ENCODE results near the gene GPX4. TPM values are rescaled to one million over a fixed set of nuclear protein-coding genes. Genes with fewer than 3 reads are reported as not detected.
A peak's percentile ranks its signal among the peaks of the same experiment; 100 is the strongest.

Gene GPX4
- total and polyA plus RNA-seq, 3 donors from 2014 or later = 1,153 to 1,893 (median 1,773) TPM

DNA sequence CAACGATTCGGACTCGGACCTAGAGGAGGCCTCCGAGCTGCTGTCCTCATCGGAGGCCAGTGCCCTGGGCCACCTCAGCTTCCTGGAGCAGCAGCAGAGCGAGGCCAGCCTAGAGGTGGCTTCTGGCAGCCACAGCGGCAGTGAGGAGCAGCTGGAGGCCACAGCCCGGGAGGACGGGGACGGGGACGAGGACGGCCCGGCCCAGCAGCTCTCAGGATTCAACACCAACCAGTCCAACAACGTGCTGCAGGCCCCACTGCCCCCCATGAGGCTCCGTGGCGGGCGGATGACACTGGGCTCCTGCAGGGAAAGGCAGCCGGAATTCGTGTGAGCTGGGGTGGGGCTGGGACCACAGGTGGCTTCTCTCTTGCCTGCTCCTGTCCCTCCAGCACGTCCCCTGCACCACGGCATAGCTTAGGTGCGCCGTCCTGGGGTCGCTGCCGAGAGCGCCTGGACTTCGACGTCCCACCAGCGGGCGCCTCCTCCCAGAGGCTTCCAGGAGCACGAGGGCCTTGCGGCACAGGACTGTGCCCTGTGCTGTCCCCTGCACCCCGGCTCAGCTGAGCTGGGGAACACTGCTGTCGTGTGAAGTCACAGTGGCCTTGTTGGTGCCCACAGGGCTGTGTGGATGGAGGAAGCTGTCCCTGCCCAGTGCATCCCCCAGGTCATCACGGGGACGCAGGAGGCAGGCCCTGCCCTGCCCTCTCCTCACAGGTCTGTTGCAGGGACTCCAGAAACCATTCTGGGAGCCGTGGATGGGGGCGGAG, 17.9 kb upstream of the GPX4 start:
- H3K27ac ChIP-seq = no peak overlapping the region
- no peaks in the 10 kb centered on the region for H3K36me3 ChIP-seq (ENCODE audit: low read depth, missing control alignments)
- H3K9me3 ChIP-seq = no peaks in the 10 kb centered on the region
- H3K4me3 ChIP-seq = no peak overlapping the region
- TF ChIP-seq POLR2A (IDR thresholded peaks at IDR 0.05) = no peak
- TF ChIP-seq CTCF (IDR thresholded peaks at IDR 0.05) = no peak
- no peak for DNase-seq
- WGBS, 2 donors = 73 to 84% methylated on average over 8 to 37 of the region's 38 CpGs
- H3K27me3 ChIP-seq = no peaks in the 10 kb centered on the region
- H3K4me1 ChIP-seq = no peaks in the 10 kb centered on the region
- intact Hi-C loops (cut with DNase I; ENCODE audit: low total_unique reads) = no loop called here

DNA sequence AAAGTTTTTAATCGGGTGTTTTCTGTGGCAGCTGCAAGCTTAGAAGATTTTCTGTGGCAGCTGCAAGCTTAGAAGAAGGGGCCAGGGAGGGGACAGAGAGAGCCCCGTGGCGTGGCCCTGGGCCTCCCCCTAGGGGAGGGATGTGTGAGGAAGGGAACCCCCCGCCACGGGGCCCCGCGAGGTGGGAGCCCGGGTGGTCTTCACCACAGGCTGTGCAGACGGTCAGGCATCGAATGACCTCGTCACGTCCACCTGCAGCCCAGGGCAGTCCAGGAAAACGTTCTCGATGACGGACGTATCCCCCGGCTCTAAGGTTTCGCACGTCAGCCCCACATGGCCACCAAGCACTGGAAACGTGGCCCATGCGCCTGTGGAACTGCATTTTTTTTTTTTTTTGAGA, 17.2 kb upstream of the GPX4 start:
- intact Hi-C loops (cut with DNase I; ENCODE audit: low total_unique reads) = no loop called here
- 73 to 80% methylated on average over 21 of the region's 21 CpGs for WGBS, 2 donors
- no peaks in the 10 kb centered on the region for H3K4me1 ChIP-seq
- no peak for DNase-seq
- H3K9me3 ChIP-seq = no peaks in the 10 kb centered on the region
- no peak for TF ChIP-seq POLR2A (IDR thresholded peaks at IDR 0.05)
- no peak overlapping the region for H3K27ac ChIP-seq
- H3K4me3 ChIP-seq = no peak overlapping the region
- no peaks in the 10 kb centered on the region for H3K36me3 ChIP-seq (ENCODE audit: low read depth, missing control alignments)
- H3K27me3 ChIP-seq = no peaks in the 10 kb centered on the region

- Histone ChIP-seq H3K9me3 (no peaks in the 10 kb centered on the region), H3K4me1 (no peaks in the 10 kb centered on the region), H3K36me3 (ENCODE audit: low read depth, missing control alignments) (no peaks in the 10 kb centered on the region), H3K27me3 (no peaks in the 10 kb centered on the region), H3K4me3 (no peak overlapping the region), H3K27ac (peak overlapping the region in 1 of 2 donors; percentile 45)
- 75 to 80% methylated on average over 23 to 27 of the region's 27 CpGs for WGBS, 2 donors
- DNase-seq = peak; percentile 70
- intact Hi-C loops (cut with DNase I; ENCODE audit: low total_unique reads) = no loop called here
- TF ChIP-seq POLR2A (IDR thresholded peaks at IDR 0.05) (no peak), CTCF (IDR thresholded peaks at IDR 0.05) (no peak)
Observed at GRCh38 chr19:1087813-1088415, 15.9 kb upstream of the GPX4 start.

- Histone ChIP-seq H3K4me3 (no peak overlapping the region), H3K9me3 (no peaks in the 10 kb centered on the region), H3K4me1 (no peaks in the 10 kb centered on the region), H3K27me3 (no peaks in the 10 kb centered on the region), H3K27ac (peak overlapping the region in 1 of 2 donors; percentile 45), H3K36me3 (ENCODE audit: low read depth, missing control alignments) (no peaks in the 10 kb centered on the region)
- 87 to 93% methylated on average over 11 to 27 of the region's 27 CpGs for WGBS, 2 donors
- DNase-seq = no peak
- TF ChIP-seq POLR2A (IDR thresholded peaks at IDR 0.05) = no peak
- TF ChIP-seq CTCF (IDR thresholded peaks at IDR 0.05) = no peak
- intact Hi-C loops (cut with DNase I; ENCODE audit: low total_unique reads) = no loop called here
Observed at GRCh38 chr19:1088416-1089010, 15.3 kb upstream of the GPX4 start.

GRCh38 chr19:1089126-1089771, 14.5 kb upstream of the GPX4 start:
- H3K9me3 ChIP-seq = no peaks in the 10 kb centered on the region
- H3K4me1 ChIP-seq = peaks cover 7% of the 10 kb centered on the region
- no peaks in the 10 kb centered on the region for H3K36me3 ChIP-seq (ENCODE audit: low read depth, missing control alignments)
- TF ChIP-seq POLR2A (IDR thresholded peaks at IDR 0.05) (no peak), CTCF (IDR thresholded peaks at IDR 0.05) (no peak)
- WGBS, 2 donors = 85 to 97% methylated on average over 4 to 32 of the region's 32 CpGs
- H3K27me3 ChIP-seq = no peaks in the 10 kb centered on the region
- intact Hi-C loops (cut with DNase I; ENCODE audit: low total_unique reads) = no loop called here
- no peak for DNase-seq
- no peak overlapping the region for H3K27ac ChIP-seq
- H3K4me3 ChIP-seq = no peak overlapping the region

Measured in testis (tissue), 3 donors.